ACC112 (cell line): ENCODE measurements around the gene LSR.
"Not testable (repeated sequence)": the region's sequence is repeated elsewhere in the genome, so short reads cannot be mapped to it uniquely, and the experiment has no call there.

Source experiments
- H2AFZ ChIP-seq: fragments of 200-600 bp; sonication (generic); one replicate; pipeline ENCODE4 v1.6.0; 2017; ENCODE audit warnings: antibody characterized with exemption, low read length; ENCODE audit not compliant: unreplicated experiment
- H3K27ac ChIP-seq: fragments of 200-600 bp; sonication (generic); 2 replicates; pipeline ENCODE4 v1.5.1; 2014; ENCODE audit warnings: low read depth, mild to moderate bottlenecking, antibody characterized with exemption, low read length, moderate library complexity
- H3K27me3 ChIP-seq: fragments of 200-600 bp; sonication (generic); 2 replicates; pipeline ENCODE4 v1.6.1; 2014; ENCODE audit warnings: mild to moderate bottlenecking, antibody characterized with exemption, low read length, moderate library complexity, mixed read lengths; ENCODE audit not compliant: insufficient read depth
- H3K36me3 ChIP-seq: fragments of 200-600 bp; sonication (generic); 2 replicates; pipeline ENCODE4 v1.6.1; 2016; ENCODE audit warnings: mild to moderate bottlenecking, antibody characterized with exemption, low read length, moderate library complexity, mixed read lengths; ENCODE audit not compliant: insufficient read depth
- H3K4me1 ChIP-seq: fragments of 200-600 bp; sonication (generic); one replicate; pipeline ENCODE4 v1.6.1; 2016; ENCODE audit warnings: low read length, mixed read lengths; ENCODE audit not compliant: insufficient read depth, unreplicated experiment, control insufficient read depth
- H3K4me3 ChIP-seq: fragments of 200-600 bp; sonication (generic); 2 replicates; pipeline ENCODE4 v1.5.1; 2014; ENCODE audit warnings: mild to moderate bottlenecking, low read depth, low read length
- H3K79me2 ChIP-seq: fragments of 200-600 bp; sonication (generic); one replicate; pipeline ENCODE4 v1.6.0; 2016; ENCODE audit warnings: low read length; ENCODE audit not compliant: control insufficient read depth, unreplicated experiment, insufficient read depth

Gene LSR

DNA sequence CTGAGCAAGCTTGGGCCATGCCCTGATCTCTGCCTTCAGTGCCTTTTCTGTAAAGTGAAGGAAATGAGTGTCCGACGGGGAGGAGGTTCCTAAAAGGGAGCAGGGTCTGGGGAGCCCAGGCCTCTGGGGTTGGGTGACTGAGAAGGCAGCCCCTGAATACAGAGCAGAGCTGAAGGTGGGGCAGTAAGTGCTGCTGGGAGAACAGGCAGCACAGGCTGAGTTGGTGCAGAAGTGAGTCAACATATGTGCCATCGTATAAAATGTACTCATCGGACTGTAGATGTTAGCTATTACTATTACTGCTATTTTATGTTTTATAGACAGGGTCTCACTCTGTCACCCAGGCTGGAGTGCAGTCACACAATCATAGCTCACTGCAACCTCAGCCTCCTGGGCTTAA lies 32.5 kb downstream of the LSR start:
- Histone ChIP-seq H2AFZ (no peak overlapping the region), H3K79me2 (no peaks in the 10 kb centered on the region), H3K36me3 (no peaks in the 10 kb centered on the region), H3K4me3 (no peak overlapping the region), H3K4me1 (no peaks in the 10 kb centered on the region), H3K27ac (no peak overlapping the region), H3K27me3 (no peaks in the 10 kb centered on the region)

DNA sequence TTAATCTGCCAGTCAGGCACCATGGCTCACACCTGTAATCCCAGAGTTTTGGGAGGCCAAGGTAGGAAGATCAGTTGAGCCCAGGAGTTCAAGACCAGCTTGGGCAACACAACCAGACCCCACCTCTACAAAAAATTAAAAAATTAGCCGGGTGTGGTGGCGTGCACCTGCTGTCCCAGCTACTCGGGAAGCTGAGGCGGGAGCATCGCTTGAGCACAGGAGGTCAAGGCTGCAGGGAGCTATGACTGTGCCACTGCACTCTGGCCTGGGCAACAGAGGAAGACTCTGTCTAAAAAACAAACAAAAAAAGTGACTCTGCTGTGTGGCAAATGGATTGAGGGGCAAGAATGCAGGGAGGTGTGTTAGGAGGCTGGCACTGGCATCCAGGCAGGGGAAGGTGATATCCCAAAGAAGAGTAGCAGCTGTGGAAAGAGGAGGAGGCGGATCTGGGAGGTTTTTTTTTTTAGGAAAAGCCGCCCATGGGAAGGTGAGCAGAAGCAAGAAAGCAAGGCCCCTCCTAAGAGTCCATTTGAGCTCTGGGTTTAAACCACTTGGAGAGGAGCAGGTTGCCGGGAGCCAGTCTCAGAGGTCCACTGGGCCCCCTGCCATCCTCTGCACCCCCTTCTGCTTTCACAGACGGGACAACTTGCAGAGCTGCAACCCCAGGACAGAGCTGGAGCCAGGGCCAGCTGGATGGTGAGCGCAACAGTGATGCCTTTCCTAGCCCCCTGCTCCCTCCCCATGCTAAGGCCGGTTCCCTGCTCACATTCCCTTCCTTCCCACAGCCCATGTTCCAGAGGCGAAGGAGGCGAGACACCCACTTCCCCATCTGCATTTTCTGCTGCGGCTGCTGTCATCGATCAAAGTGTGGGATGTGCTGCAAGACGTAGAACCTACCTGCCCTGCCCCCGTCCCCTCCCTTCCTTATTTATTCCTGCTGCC lies 35.6 kb downstream of the LSR start:
- Histone ChIP-seq H3K27ac (no peak overlapping the region), H3K4me3 (no peak overlapping the region), H3K79me2 (no peaks in the 10 kb centered on the region), H3K4me1 (no peaks in the 10 kb centered on the region), H3K27me3 (no peaks in the 10 kb centered on the region), H2AFZ (no peak overlapping the region), H3K36me3 (no peaks in the 10 kb centered on the region)

DNA sequence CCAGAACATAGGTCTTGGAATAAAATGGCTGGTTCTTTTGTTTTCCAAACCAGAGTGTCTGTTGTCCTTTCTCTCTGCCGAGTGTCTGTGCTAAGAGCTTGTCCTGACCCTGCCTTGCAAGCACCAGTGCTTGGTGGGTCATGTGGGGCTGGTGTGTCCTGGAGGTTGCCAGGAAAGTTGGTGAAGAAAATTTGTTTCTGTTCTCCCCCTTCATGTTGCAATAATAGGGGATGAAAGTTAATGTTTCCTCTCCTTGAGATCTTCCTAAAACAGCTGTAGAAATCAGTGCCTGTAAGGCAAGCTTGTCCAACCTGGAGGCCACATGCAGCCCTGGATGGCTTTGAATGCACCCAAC lies 36.3 kb downstream of the LSR start:
- Histone ChIP-seq H3K4me1 (no peaks in the 10 kb centered on the region), H2AFZ (no peak overlapping the region)

DNA sequence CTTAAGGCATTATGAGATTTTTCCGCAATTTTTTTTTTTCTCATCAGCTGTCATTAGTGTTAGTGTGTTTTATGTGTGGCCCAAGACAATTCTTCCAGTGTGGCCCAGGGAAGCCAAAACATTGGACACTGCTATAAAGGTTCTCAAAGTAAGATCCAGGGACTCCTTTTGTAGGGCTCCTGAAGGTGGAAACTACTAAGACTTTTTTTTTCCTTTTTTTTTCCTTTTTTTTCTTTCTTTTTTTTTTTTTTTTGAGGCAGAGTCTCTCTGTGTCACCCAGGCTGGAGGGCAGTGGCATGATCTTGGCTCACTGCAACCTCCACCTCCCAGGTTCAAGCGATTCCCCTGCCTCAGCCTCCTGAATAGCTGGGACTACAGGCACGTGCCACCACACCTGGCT lies 36.7 kb downstream of the LSR start:
- H3K27ac ChIP-seq, H3K4me3 ChIP-seq, H3K79me2 ChIP-seq, H2AFZ ChIP-seq, H3K36me3 ChIP-seq, H3K27me3 ChIP-seq, H3K4me1 ChIP-seq: not testable (repeated sequence)

More for the DNA sequence above, 36.3 kb downstream of the LSR start:
- Histone ChIP-seq H3K36me3 (no peaks in the 10 kb centered on the region), H3K27me3 (no peaks in the 10 kb centered on the region), H3K79me2 (no peaks in the 10 kb centered on the region), H3K4me3 (no peak overlapping the region), H3K27ac (no peak overlapping the region)

DNA sequence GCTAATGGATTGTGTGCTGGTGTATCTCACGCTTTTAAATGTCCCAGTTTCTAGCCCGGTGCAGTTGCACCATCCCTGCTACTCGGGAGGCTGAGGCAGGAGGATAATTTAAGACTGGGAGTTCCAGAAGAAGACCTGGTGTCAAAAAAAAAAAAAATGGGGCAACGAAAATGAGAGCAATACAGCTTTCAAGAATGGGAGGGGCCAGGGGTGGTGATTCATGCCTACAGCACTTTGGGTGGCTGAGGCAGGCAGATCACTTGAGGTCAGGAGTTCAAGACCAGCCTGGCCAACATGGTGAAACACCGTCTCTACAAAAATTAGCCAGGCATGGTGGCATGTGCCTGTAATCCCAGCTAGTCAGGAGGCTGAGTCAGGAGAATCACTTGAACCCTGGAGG lies 37.3 kb downstream of the LSR start:
- not testable (repeated sequence) for H3K27ac ChIP-seq, H3K79me2 ChIP-seq, H3K4me3 ChIP-seq, H3K36me3 ChIP-seq, H3K27me3 ChIP-seq, H3K4me1 ChIP-seq, H2AFZ ChIP-seq

DNA sequence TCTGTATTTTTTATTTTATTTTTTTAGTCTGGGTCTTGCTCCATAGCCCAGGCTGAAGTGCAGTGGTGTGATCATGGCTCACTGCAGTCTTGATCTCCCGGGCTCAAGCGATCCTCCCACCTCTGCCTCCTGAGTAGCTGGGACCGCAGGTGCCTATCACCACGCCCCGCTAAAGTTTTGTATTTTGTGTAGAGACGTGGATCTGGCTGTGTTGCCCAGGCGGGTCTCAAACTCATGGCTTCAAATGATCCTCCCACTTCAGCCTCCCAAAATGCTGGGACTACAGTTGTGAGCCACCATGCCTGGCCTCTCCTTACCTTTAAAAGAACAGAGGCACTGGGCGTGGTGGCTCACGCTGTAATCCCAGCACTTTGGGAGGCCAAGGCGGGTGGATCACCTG lies 38.9 kb downstream of the LSR start:
- H3K27ac ChIP-seq: no peak overlapping the region
- no peak overlapping the region for H3K4me3 ChIP-seq
- H3K36me3 ChIP-seq: no peaks in the 10 kb centered on the region
- H3K27me3 ChIP-seq: no peaks in the 10 kb centered on the region
- H3K4me1 ChIP-seq: no peaks in the 10 kb centered on the region
- H3K79me2 ChIP-seq: no peaks in the 10 kb centered on the region
- no peak overlapping the region for H2AFZ ChIP-seq

DNA sequence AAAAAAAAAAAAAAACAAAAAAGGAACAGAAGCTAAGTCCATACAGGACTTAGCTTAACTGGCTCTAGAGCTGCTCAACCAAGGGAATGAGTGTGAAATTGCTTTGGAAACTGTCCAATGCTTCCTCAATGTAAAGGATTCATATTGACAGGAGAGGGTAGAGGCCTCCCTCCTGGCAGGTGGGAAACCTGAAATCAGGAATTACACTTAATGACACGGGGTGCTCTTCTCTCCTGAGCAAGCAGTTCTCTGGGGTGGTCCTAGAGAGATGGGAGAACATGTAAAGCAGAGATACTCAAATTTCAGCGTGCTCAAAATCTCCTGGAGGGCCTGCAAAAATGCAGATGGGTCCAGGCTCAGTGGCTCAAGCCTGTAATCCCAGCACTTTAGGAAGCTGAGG lies 39.5 kb downstream of the LSR start:
- Histone ChIP-seq H3K27ac (no peak overlapping the region), H2AFZ (no peak overlapping the region), H3K27me3 (peaks cover 5% of the 10 kb centered on the region; the same call in 1 of the 2 replicates), H3K79me2 (no peaks in the 10 kb centered on the region), H3K4me3 (no peak overlapping the region), H3K36me3 (no peaks in the 10 kb centered on the region), H3K4me1 (no peaks in the 10 kb centered on the region)

DNA sequence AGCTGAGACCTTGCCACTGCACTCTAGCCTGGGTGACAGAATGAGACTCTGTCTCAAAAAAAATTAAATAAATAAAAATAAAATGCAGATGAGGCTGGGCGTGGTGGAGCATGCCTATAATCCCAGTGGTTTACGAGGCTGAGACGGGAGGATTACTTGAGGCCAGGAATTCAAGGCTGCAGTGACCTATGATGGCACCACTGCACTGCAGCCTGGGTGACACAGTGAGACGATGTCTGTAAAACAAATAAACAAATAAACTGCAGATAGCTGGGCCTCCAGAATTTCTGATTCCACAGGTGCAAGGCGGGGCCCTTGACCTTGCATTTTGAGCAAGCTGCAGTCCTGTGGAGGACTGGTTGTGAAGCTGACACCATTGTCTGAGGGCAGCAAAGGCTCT lies 40.1 kb downstream of the LSR start:
- H3K27me3 ChIP-seq: peaks cover 9% of the 10 kb centered on the region; the same call in 1 of the 2 replicates

DNA sequence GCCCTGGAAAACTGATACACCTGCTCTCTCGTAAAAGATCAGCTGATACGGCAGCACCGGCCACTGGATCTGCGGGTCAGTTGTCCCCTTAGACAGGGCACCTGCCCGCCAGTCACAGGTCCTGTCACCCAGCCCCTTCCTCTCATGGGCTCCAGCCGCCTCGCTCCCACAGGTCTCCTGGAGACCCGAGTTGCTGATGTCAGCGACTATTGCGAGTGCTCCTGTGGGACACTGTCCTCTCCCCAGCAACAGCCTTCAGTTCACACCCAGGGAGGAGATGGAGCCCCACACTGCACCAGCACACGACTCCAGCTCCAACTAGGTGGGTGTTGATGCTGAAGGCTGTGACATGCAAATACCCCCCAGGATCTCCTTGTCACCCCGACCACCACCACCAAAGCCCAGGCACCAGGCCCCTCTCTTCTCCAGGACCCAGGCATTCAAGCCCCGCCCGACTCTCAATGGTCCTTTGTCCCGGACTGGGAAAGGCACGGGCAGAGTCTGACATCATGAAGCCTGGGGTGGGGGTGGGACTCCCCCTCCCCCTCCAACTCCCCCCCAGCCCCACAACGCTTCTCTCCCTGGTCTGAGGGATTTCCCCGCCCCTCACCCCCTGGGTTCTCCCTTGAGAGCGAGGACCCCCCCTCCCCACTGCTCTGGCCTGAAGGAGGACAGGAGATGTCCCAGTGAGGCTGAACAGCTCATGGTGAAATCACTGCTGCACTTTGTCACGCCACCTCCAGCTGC lies 41.8 kb downstream of the LSR start:
- no peak overlapping the region for H2AFZ ChIP-seq
- H3K27ac ChIP-seq: no peak overlapping the region
- H3K27me3 ChIP-seq: peaks cover 15% of the 10 kb centered on the region
- no peaks in the 10 kb centered on the region for H3K36me3 ChIP-seq
- no peaks in the 10 kb centered on the region for H3K4me1 ChIP-seq
- no peaks in the 10 kb centered on the region for H3K79me2 ChIP-seq
- H3K4me3 ChIP-seq: no peak overlapping the region

More for the DNA sequence above, 40.1 kb downstream of the LSR start:
- H3K4me1 ChIP-seq: no peaks in the 10 kb centered on the region
- no peak overlapping the region for H3K4me3 ChIP-seq
- no peak overlapping the region for H3K27ac ChIP-seq
- H3K36me3 ChIP-seq: no peaks in the 10 kb centered on the region
- H3K79me2 ChIP-seq: no peaks in the 10 kb centered on the region
- no peak overlapping the region for H2AFZ ChIP-seq

DNA sequence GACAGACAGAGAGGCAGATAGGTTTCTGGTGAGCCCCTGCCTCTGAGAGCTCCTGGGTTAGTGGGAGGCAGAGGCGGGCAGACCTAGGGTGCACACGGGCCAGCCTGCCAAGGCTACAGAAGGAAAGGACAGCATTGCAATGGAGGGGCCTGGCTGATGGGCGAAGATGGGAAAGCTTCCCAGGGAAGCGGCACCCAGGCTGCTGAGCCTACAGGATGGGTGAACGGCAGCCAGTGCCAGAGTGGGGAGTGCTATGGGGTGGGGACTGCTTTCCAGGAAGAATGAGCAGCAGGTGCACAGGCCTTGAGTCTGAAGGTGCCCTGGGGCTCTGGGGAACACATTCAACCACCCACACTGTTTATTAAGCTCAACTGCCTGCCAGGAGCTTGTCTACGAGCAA lies 42.5 kb downstream of the LSR start:
- Histone ChIP-seq H3K27ac (no peak overlapping the region), H3K27me3 (peaks cover 15% of the 10 kb centered on the region), H3K4me1 (no peaks in the 10 kb centered on the region), H2AFZ (no peak overlapping the region), H3K79me2 (no peaks in the 10 kb centered on the region), H3K36me3 (no peaks in the 10 kb centered on the region), H3K4me3 (no peak overlapping the region)

DNA sequence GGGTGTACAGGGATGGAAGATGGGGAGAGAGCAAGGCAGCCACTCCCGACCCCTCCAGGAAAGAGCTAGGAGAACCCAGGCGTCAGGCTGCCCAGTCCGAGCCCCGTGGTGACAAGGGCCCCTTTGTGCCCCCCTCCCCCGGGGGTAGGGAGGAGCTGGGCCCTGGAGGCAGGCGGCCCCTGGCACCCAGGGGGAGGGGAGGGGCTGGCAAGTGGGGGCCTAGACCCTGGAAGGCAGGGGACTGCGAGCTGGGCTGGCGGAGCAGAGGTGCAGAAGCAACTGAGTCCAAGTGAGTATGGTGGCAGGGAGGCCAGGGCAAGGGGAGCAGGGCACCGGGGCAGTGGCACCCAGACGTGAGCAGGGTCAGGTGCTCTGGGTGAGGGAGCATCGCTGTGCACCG lies 43.1 kb downstream of the LSR start, which contains the start of gene MAG:
MAG (plus strand) TSS at position 246 of the 400 bp plus-strand sequence. CDS start 3,248 bp downstream, outside the sequence.
- Histone ChIP-seq H3K27me3 (peaks cover 15% of the 10 kb centered on the region), H3K27ac (no peak within 1 kb of the TSS), H3K36me3 (no peaks in the 10 kb centered on the region), H3K79me2 (no peaks in the 10 kb centered on the region), H3K4me1 (no peaks in the 10 kb centered on the region), H2AFZ (no peak within 1 kb of the TSS), H3K4me3 (no peak within 1 kb of the TSS)
